ENCODE measurements around the gene INTS14.
A peak's percentile ranks its signal among the peaks of the same experiment; 100 is the strongest.
"Not testable (repeated sequence)": the region's sequence is repeated elsewhere in the genome, so short reads cannot be mapped to it uniquely, and the experiment has no call there.

INTS14 gene

DNA sequence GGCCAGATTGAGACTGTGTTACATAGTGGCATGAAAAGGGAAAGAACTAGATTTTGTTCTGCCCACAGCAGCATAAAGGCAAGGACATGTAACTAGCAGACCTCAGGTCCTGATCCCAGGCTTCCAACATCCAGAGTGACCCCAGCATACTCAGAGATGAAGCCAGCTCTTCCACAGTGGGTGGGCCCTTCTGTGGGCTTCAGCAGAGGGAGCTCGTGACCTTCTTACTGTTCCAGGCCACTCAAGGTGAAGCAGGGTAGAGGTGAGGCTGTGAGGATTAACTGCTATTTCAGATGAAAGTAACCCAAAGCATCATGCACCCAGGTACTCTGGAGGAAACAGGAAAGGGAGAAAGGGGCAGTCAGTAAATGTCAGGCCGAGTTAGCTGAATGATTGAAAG, 9.9 kb upstream of the INTS14 start:
- TF ChIP-seq, protein P1, sequence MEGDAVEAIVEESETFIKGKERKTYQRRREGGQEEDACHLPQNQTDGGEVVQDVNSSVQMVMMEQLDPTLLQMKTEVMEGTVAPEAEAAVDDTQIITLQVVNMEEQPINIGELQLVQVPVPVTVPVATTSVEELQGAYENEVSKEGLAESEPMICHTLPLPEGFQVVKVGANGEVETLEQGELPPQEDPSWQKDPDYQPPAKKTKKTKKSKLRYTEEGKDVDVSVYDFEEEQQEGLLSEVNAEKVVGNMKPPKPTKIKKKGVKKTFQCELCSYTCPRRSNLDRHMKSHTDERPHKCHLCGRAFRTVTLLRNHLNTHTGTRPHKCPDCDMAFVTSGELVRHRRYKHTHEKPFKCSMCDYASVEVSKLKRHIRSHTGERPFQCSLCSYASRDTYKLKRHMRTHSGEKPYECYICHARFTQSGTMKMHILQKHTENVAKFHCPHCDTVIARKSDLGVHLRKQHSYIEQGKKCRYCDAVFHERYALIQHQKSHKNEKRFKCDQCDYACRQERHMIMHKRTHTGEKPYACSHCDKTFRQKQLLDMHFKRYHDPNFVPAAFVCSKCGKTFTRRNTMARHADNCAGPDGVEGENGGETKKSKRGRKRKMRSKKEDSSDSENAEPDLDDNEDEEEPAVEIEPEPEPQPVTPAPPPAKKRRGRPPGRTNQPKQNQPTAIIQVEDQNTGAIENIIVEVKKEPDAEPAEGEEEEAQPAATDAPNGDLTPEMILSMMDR (IDR thresholded peaks at IDR 0.05; ENCODE audit: insufficient read depth, low read depth, low read length, missing control alignments): no peak
- no peak for DNase-seq (ENCODE audit: low read depth)
- no peak overlapping the region for H3K4me3 ChIP-seq (ENCODE audit: low read length)

DNA sequence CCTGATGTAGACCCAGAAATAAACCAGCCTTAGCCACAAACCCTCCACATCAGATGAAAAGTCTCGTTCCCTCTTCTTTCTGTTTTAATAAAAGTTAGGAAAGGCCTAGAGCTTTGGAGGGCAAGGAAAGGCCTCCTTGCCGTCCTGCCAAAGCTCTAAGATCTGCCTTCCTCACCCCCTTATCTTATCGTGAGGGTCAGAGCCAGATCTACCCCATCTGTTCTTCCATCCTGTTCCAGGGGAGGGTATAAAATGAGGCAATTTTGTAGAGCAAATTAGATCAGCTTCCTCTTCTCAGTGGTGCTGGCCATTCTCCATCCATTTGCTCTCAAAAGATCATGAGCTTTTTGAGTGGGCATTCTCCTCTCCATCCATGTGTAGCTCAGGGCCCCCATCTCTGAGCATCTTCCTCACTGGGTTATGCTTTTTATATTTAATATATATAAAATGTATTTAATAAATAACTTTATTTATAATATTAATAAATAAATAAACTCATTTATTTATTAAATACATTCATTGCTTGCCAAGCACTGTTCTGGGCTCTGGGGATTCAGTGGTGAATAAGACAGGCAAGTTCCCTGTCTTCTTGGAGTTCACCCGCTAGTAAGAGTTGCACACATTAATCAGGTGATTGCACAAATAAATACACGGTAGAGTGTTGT, 8.8 kb upstream of the INTS14 start:
- no peak for DNase-seq (ENCODE audit: low read depth)

DNA sequence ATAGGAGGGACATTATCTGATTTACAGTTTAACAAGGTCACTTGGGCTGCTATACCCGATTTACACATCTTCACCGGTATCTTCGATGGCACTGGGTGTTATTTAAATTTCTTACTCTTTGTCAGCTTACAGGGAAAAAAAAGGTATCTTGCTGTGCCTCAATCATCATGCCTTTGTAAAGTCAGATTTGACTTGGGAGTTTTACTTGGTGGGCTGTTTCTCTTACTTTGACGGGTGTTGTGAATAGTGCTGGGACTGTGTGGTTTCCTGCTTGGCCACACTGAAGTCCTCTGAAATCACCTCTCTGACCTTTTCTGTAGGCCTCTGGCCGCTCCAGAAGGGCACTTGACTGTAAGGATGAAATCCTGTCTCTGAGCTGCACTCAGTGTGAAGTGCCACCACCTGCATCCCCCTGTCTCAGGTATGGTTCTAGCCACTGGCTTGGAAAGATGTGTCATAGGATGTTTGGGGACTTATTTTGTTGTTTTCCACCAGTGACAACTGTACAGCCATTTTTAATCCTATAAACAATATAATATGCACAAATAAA, 7.7 kb upstream of the INTS14 start:
- TF ChIP-seq, protein P1 (IDR thresholded peaks at IDR 0.05; ENCODE audit: insufficient read depth, low read depth, low read length, missing control alignments): no peak
- no peak for DNase-seq (ENCODE audit: low read depth)
- no peak overlapping the region for H3K4me3 ChIP-seq (ENCODE audit: low read length)

More for the DNA sequence above, 8.8 kb upstream of the INTS14 start:
- TF ChIP-seq, protein P1 (IDR thresholded peaks at IDR 0.05; ENCODE audit: insufficient read depth, low read depth, low read length, missing control alignments): no peak
- H3K4me3 ChIP-seq (ENCODE audit: low read length): no peak overlapping the region

DNA sequence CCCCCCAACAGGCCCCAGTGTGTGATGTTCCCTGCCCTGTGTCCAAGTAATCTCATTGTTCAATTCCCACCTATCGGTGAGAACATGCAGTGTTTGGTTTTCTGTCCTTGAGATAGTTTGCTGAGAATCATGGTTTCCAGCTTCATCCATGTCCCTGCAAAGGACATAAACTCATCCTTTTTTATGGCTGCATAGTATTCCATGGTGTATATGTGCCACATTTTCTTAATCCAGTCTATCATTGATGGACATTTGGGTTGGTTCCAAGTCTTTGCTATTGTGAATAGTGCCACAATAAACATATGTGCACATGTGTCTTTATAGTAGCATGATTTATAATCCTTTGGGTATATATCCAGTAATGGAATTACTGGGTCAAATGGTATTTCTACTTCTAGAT, 5.0 kb upstream of the INTS14 start:
- not testable (repeated sequence) for H3K4me3 ChIP-seq (ENCODE audit: low read length); DNase-seq (ENCODE audit: low read depth)

DNA sequence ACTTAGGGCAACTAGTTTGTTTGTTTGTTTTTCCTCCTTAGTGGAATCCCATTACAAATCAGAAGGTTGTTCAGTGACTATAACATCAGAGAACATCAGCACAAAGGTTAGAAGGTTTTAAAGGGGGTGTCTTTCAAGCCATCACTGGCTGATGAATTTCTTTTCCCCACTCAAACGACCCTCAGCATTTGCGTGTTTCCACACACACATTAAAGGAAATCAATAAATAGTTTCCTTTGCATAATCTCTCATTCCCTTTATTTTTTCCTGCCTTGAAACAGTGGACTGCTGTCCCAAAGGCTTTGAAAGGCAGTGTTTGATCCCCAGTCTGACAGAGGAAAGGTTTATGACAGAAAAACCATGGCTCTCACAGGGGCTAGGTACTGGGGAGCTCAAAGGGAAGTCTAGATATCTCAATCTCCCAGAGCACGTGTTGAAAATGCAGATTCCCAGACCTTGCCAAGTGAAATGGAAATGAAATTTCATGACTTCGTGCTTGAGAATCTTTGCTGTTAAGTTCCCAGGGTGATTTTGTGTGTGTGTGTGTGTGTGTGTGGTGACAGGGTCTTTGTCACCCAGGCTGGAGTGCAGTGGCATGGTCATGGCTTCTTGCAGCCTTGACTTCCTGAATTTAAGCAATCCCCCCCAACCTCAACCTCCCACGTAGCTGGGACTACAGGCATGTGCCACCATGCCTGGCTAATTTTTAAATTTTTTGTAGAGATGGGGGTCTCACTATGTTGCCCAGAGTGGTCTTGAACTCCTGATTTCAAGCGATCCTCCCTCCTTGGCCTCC, 2.2 kb upstream of the INTS14 start:
- no peak overlapping the region for H3K4me3 ChIP-seq (ENCODE audit: low read length)
- TF ChIP-seq, protein P1 (IDR thresholded peaks at IDR 0.05; ENCODE audit: insufficient read depth, low read depth, low read length, missing control alignments): no peak
- no peak for DNase-seq (ENCODE audit: low read depth)

DNA sequence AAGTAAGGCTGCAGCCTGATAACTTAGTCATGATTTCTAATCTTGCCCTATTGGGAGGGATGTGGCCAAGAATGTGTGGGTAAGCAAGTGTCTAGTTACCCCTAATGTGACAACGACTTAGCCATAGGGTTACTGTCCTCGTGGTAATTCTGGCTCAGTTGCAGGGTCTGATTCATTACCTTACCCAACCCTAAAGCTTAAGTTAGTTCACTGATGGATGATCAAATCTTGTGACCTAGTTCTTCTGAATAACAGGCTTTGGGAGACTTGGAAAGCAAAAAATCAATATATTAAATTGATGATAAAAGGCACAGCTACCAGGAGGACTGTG, 1.6 kb upstream of the INTS14 start:
- H3K4me3 ChIP-seq (ENCODE audit: low read length): no peak overlapping the region
- TF ChIP-seq, protein P1 (IDR thresholded peaks at IDR 0.05; ENCODE audit: insufficient read depth, low read depth, low read length, missing control alignments): no peak
- peak; percentile 51 for DNase-seq (ENCODE audit: low read depth)

DNA sequence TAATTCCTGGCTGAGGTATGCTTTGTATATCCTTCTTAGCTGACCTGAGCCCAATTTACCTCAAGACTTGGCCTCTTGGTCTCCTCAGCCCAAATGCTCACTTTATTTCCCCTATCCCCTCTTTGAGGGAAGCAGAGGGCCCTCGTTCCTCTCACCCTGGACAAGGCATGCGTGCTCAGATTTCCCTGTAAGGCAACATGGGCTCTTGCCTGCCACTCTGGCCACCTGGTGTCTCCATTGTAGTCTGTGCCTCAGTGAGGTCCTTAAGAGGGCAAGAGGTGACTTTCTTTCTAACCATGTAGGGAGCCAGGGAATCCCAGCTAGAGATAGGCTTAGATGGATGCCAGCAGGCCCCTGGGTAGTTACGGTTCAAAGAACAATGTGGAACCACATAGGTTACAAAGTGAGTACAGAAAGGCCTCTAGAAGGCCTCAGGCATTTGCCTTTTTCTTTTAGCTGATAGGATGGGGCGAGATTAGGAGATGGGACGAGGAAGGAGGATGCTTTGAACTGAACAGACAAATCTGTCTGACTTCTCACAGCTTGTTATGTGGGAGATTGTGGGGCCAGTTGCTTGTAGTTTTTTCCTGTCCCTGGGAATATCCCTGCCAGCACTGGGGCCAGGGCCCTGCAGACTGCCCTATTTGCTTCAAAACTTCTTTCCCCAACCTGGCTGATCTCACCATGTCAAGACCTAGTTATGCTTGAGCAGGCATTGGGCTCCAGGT, 1.1 kb upstream of the INTS14 start:
- TF ChIP-seq, protein P1 (IDR thresholded peaks at IDR 0.05; ENCODE audit: insufficient read depth, low read depth, low read length, missing control alignments): no peak
- no peak for DNase-seq (ENCODE audit: low read depth)
- peak overlapping the region; percentile 70 for H3K4me3 ChIP-seq (ENCODE audit: low read length)

All from epithelial cell of esophagus (primary cell).